Measurements from ENCODE around the gene KLHL18.

GRCh38 chr3:47310391-47310790, 27.6 kb downstream of the KLHL18 start:
- TF ChIP-seq EP300 (IDR thresholded peaks at IDR 0.05; ENCODE audit: borderline replicate concordance) (no peak), REST (IDR thresholded peaks at IDR 0.05; ENCODE audit: low read depth) (no peak), MAX (IDR thresholded peaks at IDR 0.05) (no peak), RAD21 (IDR thresholded peaks at IDR 0.05; ENCODE audit: low read depth) (no peak), TEAD4 (IDR thresholded peaks at IDR 0.05) (no peak), CEBPB (IDR thresholded peaks at IDR 0.05) (no peak), EGR1 (IDR thresholded peaks at IDR 0.05) (no peak)

Data from Ishikawa (cell line).